NCI-H345 treated with DMSO at 0.1 percent for 48 hours (cell line): Measurements from ENCODE around the gene KHNYN.
A peak's percentile ranks its signal among the peaks of the same experiment; 100 is the strongest.

Experiments
- DNase-seq: peaks from one replicate; lab custom pipeline; 2025; ENCODE audit not compliant: unreplicated experiment; lab: John Stamatoyannopoulos, UW

The KHNYN gene

GRCh38 chr14:24422261-24422660 lies 7.5 kb upstream of the KHNYN start:
- no peak for DNase-seq

DNA sequence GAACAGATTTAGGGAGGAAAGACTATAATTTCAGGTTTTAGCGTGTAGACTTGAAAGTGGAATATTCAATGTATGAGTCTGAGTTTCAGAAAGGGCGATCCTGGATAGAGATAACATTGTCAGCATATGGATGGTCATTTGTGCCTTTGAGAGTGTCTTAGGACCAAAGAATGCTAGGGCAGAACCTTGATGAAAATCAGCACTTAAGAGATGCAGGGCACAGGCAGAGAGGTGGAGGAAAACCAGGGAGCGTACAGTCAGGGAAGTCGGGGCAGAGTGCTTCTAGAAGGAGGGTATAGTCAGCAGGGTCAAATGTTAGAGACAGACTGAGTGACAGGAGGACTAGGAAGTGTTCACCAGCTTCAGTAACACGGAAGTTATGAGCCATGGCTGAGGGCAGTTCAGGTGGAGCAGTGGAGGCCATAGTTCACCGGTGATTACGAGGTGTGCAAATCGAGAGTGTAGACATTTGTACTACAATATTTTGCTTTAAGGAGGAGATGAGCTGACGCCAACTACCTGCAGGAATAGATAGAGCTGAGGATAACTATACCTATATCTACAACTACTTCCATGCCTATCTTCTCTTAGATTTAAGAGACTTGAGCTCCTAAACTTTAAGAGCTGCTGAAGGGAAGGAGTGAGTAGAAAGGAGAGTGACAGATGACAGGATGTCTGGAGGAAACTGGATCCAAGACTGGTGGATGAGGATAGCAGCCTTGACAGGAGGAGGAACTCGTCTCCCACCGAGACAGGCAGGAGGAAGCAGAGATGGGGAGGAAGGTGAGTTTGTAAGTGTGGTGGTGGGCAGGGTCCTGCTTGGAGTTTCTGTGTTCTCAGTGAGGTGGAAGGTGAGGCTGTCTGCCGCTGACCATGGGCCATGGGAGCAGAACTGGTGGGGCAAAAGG lies 6.8 kb upstream of the KHNYN start:
- DNase-seq, result no peak

- no peak for DNase-seq
These were observed 4.0 kb upstream of the KHNYN start for GRCh38 chr14:24425704-24426103.

GRCh38 chr14:24426150-24426911 lies 3.4 kb upstream of the KHNYN start:
- no peak for DNase-seq

GRCh38 chr14:24426912-24427536 lies 2.7 kb upstream of the KHNYN start:
- DNase-seq, result no peak

GRCh38 chr14:24427537-24428508 lies 1.9 kb upstream of the KHNYN start:
- DNase-seq, result no peak

DNA sequence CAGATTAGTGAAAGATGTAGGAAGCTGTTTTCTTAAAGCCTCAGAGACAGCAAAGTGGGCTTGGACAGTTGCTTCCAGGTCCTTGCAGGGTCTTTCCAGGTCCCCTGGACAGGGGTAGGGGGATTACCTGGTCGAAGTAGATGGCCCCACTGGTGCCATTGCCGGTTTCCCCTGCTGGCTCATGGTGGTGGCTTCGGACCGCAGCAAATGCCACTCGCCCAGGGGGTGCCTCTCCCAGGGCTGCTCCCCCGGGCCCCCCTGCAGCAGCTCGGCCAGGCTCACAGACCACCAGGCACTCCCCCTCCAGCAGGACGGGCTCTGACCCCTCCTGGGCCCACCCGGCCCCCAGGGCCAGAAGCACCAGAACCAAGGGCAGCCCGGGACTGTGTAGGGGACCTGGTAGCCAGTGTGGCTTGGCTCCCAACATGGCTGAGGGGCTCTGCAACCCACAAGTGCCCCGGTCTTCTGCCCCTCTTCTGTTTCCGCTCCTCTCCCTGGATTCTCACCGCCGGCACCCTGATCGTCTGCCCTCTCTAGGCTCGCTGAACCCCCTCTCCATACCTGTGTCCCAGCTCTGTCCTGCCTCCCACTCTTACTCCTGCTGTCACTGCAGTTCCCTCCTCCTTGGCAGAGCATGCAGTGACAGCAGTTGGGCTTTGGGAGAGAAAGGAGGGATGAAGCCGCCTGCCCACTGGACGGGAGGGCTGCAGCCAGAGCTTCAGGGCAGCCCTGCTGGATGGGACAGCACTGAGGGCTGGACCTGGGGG lies 943 bp upstream of the KHNYN start:
- DNase-seq, result no peak

DNA sequence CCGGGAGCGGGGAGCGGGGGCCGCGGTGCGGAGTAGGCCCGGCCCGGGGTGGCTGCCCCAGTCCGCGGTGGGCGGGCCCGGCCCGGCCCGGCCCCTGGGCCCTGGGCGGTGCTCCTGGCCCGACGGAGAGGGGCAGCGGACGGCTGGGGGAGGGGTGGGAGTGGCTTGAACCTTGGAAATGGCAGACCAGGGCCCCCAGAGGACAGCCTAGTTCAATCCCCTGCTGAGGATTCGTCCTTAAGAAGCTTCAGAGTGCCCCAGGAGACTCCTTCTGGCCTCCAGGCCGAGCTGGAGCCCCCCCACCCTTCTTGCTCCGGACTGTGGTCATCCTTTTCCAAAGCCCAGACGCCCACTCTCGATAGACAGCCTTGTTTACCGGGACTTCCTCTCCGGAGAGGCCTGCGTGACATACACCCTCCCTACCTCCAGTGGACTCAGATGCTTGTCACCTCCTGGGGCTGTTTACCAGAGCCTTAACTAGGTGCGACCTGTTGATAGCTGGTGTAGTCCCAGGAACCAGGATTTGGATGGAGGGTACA lies 458 bp downstream of the KHNYN start:
- no peak for DNase-seq

- no peak for DNase-seq
These were observed 1.2 kb downstream of the KHNYN start for GRCh38 chr14:24430682-24431568.

GRCh38 chr14:24431569-24432258 lies 2.0 kb downstream of the KHNYN start:
- DNase-seq, result peak; percentile 81

GRCh38 chr14:24432259-24433131 lies 2.7 kb downstream of the KHNYN start:
- no peak for DNase-seq

- no peak for DNase-seq
These were observed 4.3 kb downstream of the KHNYN start for GRCh38 chr14:24434036-24434435.

- DNase-seq, result no peak
These were observed 4.9 kb downstream of the KHNYN start for GRCh38 chr14:24434676-24435075.

DNA sequence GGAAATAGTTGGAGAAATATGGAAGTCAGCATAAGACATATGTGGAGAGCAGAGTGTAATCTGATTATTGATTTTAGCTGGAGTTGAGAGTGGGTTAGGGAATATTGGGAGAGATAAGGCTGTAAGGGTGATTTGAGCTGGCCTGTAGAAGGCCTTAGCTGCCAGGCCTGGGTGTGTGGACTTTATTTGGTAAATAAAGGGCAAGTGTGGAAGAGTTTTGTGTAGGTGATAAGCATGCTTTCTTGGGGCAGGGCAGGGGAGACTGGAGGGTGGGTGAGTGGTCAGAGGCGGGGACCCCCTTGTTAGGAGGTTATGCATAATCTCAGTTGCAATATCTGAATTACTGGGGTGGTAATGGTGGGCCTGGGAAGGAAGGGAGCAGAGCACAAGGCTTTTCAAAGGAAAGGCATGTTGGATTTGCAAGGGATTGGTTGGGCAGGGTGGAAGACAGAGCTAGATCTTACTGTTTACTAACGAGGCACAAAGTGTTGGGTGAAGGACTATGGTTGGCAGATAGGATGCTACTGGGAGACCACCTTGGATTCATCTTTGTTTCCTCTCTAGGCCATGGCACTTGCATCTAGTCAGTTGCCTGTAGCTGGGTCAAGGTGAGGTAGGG lies 5.5 kb downstream of the KHNYN start:
- no peak for DNase-seq

DNA sequence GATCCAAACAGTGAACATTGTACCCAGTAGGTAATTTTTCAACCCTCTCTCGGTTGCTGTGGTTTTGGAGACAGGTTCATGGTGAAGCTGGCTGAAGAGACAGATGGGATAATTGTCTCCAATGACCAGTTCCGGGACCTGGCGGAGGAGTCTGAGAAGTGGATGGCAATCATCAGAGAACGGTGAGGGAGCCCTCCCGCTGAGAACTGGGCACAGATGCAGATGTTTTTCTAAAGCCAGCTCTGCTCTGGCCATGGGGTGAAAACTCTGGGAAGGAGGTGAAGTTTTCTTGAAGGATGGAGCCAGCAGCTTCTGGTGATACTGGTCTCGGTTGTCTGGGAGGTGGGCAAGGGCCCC lies 6.2 kb downstream of the KHNYN start:
- no peak for DNase-seq

DNA sequence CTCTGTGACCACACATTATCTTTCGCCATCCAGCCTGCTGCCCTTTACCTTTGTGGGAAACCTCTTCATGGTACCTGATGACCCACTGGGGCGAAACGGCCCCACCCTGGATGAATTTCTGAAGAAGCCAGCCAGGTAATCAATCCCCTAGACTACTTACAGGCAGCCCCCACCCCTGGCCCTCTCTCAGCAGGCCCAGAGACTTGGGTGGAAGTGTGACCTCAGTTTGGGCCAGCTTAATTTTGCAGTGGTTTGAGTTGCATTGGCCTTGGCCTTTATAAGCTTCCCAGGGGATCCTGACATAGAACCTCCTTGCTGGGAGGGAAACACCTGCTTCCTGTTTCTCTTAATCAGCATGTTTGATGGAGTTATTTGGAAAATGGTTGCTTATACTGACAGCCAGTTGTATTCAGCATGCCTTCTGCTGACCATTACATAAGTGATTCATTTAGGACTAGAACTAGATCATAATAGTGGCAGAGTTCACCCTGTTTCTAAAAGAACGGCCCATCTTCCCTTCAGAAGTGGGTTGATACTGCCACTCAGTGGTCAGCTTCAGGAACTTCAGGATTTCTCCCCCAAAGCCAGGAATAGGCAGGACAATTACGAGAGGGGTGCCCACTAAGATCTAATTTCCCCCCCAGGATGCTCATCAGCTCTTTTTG lies 6.7 kb downstream of the KHNYN start:
- peak; percentile 32 for DNase-seq
